ENCODE measurements around the gene FKBP5. TPM values are rescaled to one million over a fixed set of nuclear protein-coding genes. Genes with fewer than 3 reads are reported as not detected.
A peak's percentile ranks its signal among the peaks of the same experiment; 100 is the strongest.

The FKBP5 gene
- total and polyA plus RNA-seq, 9 of the 15 experiments (the other 6 are each of a cell fraction or from before 2014, with no cell fraction given) = 32.7 to 151 (median 75.0) TPM

DNA sequence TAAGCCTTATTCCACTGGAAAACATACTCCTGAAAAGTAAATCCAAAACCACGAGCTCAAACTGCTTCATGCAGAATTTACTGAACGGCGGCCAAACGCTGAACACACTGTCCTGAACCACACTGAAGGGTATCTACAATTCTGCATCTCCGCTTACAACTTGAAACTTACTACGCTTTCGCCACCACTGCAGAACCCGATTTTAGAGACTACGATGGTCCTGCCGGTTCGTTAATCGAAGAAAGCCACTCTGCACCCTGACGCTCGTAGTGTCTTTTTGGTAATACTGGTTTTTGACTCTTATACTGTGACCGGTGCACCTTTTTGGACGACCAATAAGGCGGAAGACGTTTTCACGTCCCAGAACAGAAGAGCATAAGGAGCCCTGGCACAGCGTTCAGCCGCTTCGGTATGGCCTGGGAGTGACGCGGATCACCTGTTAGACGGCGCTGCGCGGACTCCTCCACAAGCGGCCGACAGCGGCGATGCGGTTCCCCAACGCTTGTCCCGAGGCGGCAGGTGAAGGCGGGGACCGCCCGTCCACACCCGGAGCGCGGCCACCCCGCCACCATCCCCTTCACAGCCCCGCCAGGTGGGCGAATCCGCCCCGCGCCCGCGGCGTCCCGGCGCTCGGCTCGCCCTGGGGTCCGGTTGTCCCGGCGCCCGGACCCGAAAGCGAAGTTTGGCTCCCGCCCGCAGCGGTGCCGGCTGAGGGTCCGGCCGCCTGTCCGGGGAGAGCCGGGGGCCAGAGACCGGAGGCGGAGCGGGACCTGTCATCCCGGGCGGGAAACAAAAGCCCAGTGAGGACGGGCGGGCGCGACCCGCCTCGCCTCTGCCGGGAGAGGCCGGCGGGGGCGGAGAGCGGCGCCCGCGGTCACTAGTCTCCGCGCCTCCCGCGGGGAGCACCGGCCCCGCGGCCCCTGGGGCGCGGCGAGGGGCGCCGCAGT, 784 bp downstream of the FKBP5 start (continued):
- TF ChIP-seq SIN3A (IDR thresholded peaks at IDR 0.05; ENCODE audit: borderline replicate concordance in 2 of 2, control insufficient read depth in 1 of 2, low read depth in 2 of 2, low read length in 2 of 2) (peak; percentile 76 to 81; a peak in 3 of 4 replicates), ZC3H4 (CRISPR knock-in tag; IDR thresholded peaks at IDR 0.05; ENCODE audit: borderline replicate concordance) (peak; percentile 72; the same call in 1 of the 2 replicates), XRCC4 (IDR thresholded peaks at IDR 0.05; ENCODE audit: extremely low read depth, insufficient read depth, insufficient read length) (no peak), ZZZ3 (IDR thresholded peaks at IDR 0.05) (no peak), JUNB (CRISPR knock-in tag; conservative IDR thresholded peaks at IDR 0.05) (no peak), ZNF830 (CRISPR knock-in tag; IDR thresholded peaks at IDR 0.05) (no peak), ZNF175 (CRISPR knock-in tag; IDR thresholded peaks at IDR 0.05; ENCODE audit: low read depth) (no peak), DNMT1 (IDR thresholded peaks at IDR 0.05) (no peak)
- TF ChIP-seq, protein P1, sequence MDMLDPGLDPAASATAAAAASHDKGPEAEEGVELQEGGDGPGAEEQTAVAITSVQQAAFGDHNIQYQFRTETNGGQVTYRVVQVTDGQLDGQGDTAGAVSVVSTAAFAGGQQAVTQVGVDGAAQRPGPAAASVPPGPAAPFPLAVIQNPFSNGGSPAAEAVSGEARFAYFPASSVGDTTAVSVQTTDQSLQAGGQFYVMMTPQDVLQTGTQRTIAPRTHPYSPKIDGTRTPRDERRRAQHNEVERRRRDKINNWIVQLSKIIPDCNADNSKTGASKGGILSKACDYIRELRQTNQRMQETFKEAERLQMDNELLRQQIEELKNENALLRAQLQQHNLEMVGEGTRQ (CRISPR knock-in tag; IDR thresholded peaks at IDR 0.05) = no peak
- TF ChIP-seq, protein P2, sequence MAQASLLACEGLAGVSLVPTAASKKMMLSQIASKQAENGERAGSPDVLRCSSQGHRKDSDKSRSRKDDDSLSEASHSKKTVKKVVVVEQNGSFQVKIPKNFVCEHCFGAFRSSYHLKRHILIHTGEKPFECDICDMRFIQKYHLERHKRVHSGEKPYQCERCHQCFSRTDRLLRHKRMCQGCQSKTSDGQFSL (CRISPR knock-in tag; IDR thresholded peaks at IDR 0.05) = no peak
- TF ChIP-seq, protein P2 (tag; IDR thresholded peaks at IDR 0.05) = no peak
- TF ChIP-seq, protein P3, sequence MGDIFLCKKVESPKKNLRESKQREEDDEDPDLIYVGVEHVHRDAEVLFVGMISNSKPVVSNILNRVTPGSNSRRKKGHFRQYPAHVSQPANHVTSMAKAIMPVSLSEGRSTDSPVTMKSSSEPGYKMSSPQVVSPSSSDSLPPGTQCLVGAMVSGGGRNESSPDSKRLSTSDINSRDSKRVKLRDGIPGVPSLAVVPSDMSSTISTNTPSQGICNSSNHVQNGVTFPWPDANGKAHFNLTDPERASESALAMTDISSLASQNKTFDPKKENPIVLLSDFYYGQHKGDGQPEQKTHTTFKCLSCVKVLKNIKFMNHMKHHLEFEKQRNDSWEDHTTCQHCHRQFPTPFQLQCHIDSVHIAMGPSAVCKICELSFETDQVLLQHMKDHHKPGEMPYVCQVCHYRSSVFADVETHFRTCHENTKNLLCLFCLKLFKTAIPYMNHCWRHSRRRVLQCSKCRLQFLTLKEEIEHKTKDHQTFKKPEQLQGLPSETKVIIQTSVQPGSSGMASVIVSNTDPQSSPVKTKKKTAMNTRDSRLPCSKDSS (IDR thresholded peaks at IDR 0.05; ENCODE audit: low read depth, partially characterized antibody) = no peak
- TF ChIP-seq, protein P4, sequence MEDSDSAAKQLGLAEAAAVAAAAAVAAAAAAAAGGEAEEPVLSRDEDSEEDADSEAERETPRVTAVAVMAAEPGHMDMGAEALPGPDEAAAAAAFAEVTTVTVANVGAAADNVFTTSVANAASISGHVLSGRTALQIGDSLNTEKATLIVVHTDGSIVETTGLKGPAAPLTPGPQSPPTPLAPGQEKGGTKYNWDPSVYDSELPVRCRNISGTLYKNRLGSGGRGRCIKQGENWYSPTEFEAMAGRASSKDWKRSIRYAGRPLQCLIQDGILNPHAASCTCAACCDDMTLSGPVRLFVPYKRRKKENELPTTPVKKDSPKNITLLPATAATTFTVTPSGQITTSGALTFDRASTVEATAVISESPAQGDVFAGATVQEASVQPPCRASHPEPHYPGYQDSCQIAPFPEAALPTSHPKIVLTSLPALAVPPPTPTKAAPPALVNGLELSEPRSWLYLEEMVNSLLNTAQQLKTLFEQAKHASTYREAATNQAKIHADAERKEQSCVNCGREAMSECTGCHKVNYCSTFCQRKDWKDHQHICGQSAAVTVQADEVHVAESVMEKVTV (CRISPR knock-in tag; IDR thresholded peaks at IDR 0.05) = no peak
- TF ChIP-seq, protein P5, sequence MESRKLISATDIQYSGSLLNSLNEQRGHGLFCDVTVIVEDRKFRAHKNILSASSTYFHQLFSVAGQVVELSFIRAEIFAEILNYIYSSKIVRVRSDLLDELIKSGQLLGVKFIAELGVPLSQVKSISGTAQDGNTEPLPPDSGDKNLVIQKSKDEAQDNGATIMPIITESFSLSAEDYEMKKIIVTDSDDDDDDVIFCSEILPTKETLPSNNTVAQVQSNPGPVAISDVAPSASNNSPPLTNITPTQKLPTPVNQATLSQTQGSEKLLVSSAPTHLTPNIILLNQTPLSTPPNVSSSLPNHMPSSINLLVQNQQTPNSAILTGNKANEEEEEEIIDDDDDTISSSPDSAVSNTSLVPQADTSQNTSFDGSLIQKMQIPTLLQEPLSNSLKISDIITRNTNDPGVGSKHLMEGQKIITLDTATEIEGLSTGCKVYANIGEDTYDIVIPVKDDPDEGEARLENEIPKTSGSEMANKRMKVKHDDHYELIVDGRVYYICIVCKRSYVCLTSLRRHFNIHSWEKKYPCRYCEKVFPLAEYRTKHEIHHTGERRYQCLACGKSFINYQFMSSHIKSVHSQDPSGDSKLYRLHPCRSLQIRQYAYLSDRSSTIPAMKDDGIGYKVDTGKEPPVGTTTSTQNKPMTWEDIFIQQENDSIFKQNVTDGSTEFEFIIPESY (CRISPR knock-in tag; IDR thresholded peaks at IDR 0.05) = no peak
- TF ChIP-seq, protein P6, sequence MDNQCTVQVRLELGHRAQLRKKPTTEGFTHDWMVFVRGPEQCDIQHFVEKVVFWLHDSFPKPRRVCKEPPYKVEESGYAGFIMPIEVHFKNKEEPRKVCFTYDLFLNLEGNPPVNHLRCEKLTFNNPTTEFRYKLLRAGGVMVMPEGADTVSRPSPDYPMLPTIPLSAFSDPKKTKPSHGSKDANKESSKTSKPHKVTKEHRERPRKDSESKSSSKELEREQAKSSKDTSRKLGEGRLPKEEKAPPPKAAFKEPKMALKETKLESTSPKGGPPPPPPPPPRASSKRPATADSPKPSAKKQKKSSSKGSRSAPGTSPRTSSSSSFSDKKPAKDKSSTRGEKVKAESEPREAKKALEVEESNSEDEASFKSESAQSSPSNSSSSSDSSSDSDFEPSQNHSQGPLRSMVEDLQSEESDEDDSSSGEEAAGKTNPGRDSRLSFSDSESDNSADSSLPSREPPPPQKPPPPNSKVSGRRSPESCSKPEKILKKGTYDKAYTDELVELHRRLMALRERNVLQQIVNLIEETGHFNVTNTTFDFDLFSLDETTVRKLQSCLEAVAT (IDR thresholded peaks at IDR 0.05) = peak in 1 of 2 experiments; percentile 81; a peak in 3 of 4 replicates
- TF ChIP-seq, protein P7, sequence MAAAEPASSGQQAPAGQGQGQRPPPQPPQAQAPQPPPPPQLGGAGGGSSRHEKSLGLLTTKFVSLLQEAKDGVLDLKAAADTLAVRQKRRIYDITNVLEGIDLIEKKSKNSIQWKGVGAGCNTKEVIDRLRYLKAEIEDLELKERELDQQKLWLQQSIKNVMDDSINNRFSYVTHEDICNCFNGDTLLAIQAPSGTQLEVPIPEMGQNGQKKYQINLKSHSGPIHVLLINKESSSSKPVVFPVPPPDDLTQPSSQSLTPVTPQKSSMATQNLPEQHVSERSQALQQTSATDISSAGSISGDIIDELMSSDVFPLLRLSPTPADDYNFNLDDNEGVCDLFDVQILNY (CRISPR knock-in tag; IDR thresholded peaks at IDR 0.05) = no peak
